ENCODE results near the gene GSS. TPM values are rescaled to one million over a fixed set of nuclear protein-coding genes. Genes with fewer than 3 reads are reported as not detected.

The GSS gene
- total RNA-seq, 1 experiment from 2014 or later: 53.5 TPM

DNA sequence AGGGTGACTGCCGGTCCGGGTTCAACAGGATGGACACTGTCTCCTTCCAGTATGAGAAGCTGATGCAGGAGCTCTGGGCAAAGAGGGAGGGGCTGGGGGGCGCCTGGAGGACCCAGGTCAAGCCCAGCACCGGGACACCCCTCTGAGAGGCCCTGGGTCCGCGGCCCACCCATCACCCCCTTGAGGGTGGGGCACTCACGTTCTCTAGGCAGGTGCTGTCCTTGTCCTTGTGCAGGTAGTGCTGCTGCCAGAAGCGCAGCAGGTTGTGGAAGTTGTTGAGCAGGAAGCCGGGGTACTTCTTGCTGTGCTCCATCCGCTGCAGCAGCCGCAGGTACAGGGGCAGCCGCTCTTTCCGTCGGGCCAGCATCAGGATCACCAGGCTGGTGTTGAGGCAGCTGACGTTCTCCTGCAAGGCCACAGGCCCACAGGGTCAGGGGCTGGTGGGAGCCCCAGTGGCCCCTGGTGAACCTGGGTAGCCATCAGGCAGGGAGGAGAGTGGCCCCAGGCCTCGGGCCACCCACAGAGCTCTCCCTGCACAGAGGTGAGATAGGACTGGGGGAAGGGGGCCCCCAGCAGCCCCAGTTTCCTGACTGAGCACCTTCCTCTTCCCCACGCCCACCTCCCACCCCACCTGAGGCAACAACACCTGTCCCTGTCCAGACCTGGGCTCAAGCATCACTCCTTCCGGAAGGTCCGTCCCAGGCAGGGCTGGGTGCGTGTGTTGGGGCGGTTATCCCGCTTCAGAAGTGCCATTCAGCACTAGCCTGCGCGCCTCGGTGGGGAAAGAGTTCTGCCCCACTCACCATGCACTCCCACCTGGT, 47.8 kb upstream of the GSS start:
- no peaks in the 10 kb centered on the region for H3K4me1 ChIP-seq (ENCODE audit: insufficient read depth, low read length, poor library complexity, severe bottlenecking)
- intact Hi-C loops (cut with micrococcal nuclease; ENCODE audit: unreplicated experiment): no loop called here
- ChIA-PET CTCF (no interaction called here), POLR2A (ENCODE audit: low non-redundant PET) (no interaction called here)
- H3K27ac ChIP-seq (ENCODE audit: low read depth, low read length, poor library complexity, severe bottlenecking): no peak overlapping the region
- H3K9me3 ChIP-seq (ENCODE audit: low read depth, low read length, poor library complexity, severe bottlenecking): no peaks in the 10 kb centered on the region
- TF ChIP-seq, protein P1, sequence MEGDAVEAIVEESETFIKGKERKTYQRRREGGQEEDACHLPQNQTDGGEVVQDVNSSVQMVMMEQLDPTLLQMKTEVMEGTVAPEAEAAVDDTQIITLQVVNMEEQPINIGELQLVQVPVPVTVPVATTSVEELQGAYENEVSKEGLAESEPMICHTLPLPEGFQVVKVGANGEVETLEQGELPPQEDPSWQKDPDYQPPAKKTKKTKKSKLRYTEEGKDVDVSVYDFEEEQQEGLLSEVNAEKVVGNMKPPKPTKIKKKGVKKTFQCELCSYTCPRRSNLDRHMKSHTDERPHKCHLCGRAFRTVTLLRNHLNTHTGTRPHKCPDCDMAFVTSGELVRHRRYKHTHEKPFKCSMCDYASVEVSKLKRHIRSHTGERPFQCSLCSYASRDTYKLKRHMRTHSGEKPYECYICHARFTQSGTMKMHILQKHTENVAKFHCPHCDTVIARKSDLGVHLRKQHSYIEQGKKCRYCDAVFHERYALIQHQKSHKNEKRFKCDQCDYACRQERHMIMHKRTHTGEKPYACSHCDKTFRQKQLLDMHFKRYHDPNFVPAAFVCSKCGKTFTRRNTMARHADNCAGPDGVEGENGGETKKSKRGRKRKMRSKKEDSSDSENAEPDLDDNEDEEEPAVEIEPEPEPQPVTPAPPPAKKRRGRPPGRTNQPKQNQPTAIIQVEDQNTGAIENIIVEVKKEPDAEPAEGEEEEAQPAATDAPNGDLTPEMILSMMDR (conservative IDR thresholded peaks at IDR 0.05; ENCODE audit: low read depth, low read length): no peak
- TF ChIP-seq EZH2 (IDR thresholded peaks at IDR 0.05; ENCODE audit: borderline replicate concordance, low read depth, low read length, poor library complexity, severe bottlenecking): no peak
- DNase-seq (ENCODE audit: low spot score): no peak
- no TSS peak for BruUV-seq (replicated peaks)
- peaks cover 53% of the 10 kb centered on the region for H3K36me3 ChIP-seq (ENCODE audit: insufficient read depth, low read length, poor library complexity, severe bottlenecking)
- H3K27me3 ChIP-seq (replicated peaks; ENCODE audit: insufficient read depth, low read depth, low read length, poor library complexity): no peaks in the 10 kb centered on the region
- H3K4me3 ChIP-seq (ENCODE audit: low read depth, low read length, poor library complexity, severe bottlenecking): no peak overlapping the region

DNA sequence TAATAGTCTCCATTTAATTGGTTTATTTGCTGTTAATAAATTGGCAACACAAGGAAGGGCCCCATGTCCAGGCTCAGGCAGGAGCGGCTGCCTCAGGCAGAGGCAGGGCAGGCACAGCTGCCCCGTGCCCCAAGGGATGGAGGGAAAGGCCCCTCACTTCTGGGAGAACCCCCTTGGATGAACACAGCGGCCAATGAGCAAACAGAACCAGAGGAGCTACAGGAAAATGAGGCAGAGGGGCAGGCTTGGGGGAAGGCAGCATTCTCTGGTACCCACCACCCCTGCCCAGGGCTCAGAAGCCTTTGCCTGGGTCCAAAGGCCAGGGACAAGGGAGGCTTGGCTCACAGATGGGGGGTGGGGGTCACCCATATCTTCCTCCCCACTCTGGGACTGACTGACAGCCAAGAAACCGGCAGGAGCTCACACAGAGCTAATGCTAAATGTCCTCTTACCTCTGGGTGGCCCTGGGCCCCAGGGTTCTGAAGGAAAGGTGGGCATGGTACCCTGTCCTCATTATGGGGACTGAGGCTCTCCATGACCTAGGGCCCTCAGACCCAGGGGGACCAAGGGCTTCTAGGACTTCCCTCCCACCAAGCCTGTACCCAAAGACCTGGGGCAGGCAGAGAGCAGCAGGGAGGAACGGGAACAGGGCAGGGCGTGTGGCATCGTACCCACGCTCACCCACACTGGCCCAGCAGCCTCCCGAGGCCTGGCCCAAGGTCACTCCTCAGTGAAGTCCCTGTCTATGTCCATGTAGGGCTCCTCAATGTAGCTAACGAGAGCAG, 47.0 kb upstream of the GSS start:
- BruUV-seq (replicated peaks): no TSS peak
- no peak for TF ChIP-seq EZH2 (IDR thresholded peaks at IDR 0.05; ENCODE audit: borderline replicate concordance, low read depth, low read length, poor library complexity, severe bottlenecking)
- TF ChIP-seq, protein P1 (conservative IDR thresholded peaks at IDR 0.05; ENCODE audit: low read depth, low read length): no peak
- Histone ChIP-seq H3K27ac (ENCODE audit: low read depth, low read length, poor library complexity, severe bottlenecking) (no peak overlapping the region), H3K36me3 (ENCODE audit: insufficient read depth, low read length, poor library complexity, severe bottlenecking) (peaks cover 50% of the 10 kb centered on the region), H3K4me1 (ENCODE audit: insufficient read depth, low read length, poor library complexity, severe bottlenecking) (no peaks in the 10 kb centered on the region), H3K9me3 (ENCODE audit: low read depth, low read length, poor library complexity, severe bottlenecking) (no peaks in the 10 kb centered on the region), H3K4me3 (ENCODE audit: low read depth, low read length, poor library complexity, severe bottlenecking) (no peak overlapping the region), H3K27me3 (replicated peaks; ENCODE audit: insufficient read depth, low read depth, low read length, poor library complexity) (no peaks in the 10 kb centered on the region)
- ChIA-PET CTCF (no interaction called here), POLR2A (ENCODE audit: low non-redundant PET) (no interaction called here)
- intact Hi-C loops (cut with micrococcal nuclease; ENCODE audit: unreplicated experiment): no loop called here
- no peak for DNase-seq (ENCODE audit: low spot score)

DNA sequence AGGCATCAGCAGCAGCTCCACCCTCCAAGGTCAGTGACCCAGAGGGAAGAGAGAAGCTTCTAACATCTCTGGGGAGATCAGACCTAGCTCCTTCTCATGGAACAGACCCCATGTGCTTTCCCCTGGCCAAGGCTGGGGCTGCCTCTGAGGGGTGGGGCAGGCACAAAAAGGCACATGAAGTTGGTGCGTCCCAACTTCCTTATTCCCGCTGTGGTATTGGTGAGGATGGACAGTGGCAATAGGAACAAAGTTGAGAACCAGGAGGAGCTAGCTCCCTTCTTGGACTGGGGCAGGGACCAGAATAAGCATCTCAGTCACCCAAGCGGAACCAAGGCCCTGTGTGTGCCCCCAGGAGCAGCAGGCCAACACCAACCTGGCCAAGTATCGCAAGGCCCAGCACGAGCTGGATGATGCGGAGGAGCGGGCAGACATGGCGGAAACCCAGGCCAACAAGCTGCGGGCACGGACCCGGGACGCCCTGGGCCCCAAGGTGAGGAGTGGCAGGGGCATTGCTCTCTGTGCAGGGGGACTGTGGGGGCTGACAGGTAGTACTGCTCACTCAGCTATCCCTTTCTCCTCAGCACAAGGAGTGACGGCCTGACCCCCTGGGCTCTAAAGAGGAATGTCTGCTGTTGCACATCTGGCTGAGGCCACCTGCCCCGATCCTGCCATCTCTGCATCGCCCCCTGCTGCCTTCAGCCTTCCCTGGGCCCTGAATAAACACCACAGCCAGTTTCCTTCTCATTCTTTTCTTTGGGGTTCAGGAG, 46.2 kb upstream of the GSS start:
- no peaks in the 10 kb centered on the region for H3K9me3 ChIP-seq (ENCODE audit: low read depth, low read length, poor library complexity, severe bottlenecking)

More for the DNA sequence above, 46.2 kb upstream of the GSS start:
- BruUV-seq (replicated peaks): no TSS peak
- intact Hi-C loops (cut with micrococcal nuclease; ENCODE audit: unreplicated experiment): no loop called here
- Histone ChIP-seq H3K36me3 (ENCODE audit: insufficient read depth, low read length, poor library complexity, severe bottlenecking) (peaks cover 45% of the 10 kb centered on the region), H3K4me1 (ENCODE audit: insufficient read depth, low read length, poor library complexity, severe bottlenecking) (no peaks in the 10 kb centered on the region), H3K27ac (ENCODE audit: low read depth, low read length, poor library complexity, severe bottlenecking) (no peak overlapping the region), H3K27me3 (replicated peaks; ENCODE audit: insufficient read depth, low read depth, low read length, poor library complexity) (no peaks in the 10 kb centered on the region), H3K4me3 (ENCODE audit: low read depth, low read length, poor library complexity, severe bottlenecking) (no peak overlapping the region)
- ChIA-PET CTCF (interaction anchor here (1.1 kb wide), 1 partner anchor 128 kb away, joined by 6 read pairs; no protein-coding TSS in a partner anchor), POLR2A (ENCODE audit: low non-redundant PET) (no interaction called here)
- TF ChIP-seq, protein P1 (conservative IDR thresholded peaks at IDR 0.05; ENCODE audit: low read depth, low read length): peak; percentile 41
- TF ChIP-seq EZH2 (IDR thresholded peaks at IDR 0.05; ENCODE audit: borderline replicate concordance, low read depth, low read length, poor library complexity, severe bottlenecking): no peak
- no peak for DNase-seq (ENCODE audit: low spot score)

Measured in A673 (cell line).